ENCODE results near the gene CFC1B. TPM values are rescaled to one million over a fixed set of nuclear protein-coding genes. Genes with fewer than 3 reads are reported as not detected.
"Not testable (repeated sequence)": the region's sequence is repeated elsewhere in the genome, so short reads cannot be mapped to it uniquely, and the experiment has no call there.

CFC1B gene
- total RNA-seq, 2 donors from 2014 or later = not detected

DNA sequence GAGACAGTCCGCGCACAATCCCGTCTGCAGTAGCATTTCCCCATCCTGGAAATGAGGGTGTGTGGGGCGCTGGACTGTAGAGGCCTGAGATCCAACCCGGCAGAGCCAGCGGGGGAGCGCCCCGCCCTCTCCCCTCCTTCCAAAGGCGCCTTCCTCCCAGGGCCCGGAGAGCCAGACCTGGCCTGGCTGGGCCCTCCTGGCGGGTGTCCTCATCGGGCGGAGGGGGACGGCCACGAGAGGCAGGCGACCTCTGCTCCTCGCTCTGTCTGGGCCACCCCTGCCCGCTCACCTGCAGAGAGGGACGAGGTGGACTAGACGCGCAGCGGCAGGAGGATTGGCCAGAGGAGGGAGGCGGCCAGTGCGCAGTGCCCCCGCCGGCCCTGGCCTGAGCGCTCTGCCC is 28.5 kb downstream of the CFC1B start:
- DNase-seq; ATAC-seq; intact Hi-C loops (cut with DNase I): not testable (repeated sequence)

DNA sequence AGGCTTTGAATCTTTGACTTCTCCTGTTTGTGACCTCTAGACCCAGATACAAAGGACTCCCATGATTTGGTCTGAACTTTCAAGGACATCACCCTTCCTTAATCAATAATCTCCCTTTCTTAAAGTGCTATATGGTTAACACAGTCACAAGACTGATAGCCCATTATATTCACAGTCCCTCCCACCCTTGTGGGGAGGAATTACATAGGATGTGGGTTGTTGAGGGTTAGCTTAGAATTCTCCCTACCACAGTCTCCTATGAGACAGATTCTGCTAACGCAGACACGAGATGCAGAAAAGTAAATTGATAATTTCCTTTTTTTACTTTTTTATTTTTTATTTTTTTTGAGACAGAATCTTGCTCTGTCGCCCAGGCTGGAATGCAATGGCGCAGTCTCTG is 33.2 kb downstream of the CFC1B start:
- ATAC-seq; DNase-seq; intact Hi-C loops (cut with DNase I): not testable (repeated sequence)

DNA sequence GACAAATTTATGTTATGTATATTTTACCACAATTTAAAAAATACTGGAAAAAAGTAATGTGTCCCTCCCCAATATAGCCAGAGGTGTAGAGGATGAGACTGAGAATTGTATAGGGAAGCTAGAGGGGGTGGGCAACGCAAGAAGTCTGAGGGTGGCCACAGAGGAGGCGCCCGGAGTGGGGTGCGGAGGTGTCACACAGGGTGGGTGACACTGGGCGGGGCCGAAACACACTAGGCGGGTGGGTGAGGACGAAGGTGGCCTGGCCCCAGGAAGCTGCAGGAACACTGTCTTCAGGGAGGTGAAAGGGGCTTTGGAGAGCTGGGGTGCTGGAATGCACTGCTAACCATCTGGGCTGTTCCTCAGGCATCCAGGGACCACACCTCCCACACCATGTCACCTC is 35.4 kb downstream of the CFC1B start:
- intact Hi-C loops (cut with DNase I); ATAC-seq; DNase-seq: not testable (repeated sequence)

DNA sequence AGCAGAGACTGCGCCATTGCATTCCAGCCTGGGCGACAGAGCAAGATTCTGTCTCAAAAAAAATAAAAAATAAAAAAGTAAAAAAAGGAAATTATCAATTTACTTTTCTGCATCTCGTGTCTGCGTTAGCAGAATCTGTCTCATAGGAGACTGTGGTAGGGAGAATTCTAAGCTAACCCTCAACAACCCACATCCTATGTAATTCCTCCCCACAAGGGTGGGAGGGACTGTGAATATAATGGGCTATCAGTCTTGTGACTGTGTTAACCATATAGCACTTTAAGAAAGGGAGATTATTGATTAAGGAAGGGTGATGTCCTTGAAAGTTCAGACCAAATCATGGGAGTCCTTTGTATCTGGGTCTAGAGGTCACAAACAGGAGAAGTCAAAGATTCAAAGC is 45.1 kb downstream of the CFC1B start:
- ATAC-seq; intact Hi-C loops (cut with DNase I); DNase-seq: not testable (repeated sequence)

DNA sequence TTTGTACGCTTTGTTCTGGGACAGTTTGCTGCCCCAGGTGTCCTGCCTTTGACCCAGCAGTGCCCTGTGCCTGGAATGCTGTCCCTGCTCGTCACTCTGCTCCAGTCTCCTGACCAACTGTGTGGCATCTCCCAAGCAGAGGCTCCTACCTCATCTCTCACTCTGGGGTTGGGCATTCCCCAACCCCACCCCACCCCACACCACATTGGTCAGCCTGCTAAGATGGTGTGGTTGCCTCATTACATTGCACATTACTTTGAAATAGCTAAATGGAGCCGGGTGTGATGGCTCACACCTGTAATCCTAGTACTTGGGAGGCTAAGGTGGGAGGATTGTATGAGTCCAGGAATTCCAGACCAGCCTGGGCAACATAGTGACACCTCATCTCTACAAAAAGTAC is 50.9 kb downstream of the CFC1B start:
- not testable (repeated sequence) for ATAC-seq

DNA sequence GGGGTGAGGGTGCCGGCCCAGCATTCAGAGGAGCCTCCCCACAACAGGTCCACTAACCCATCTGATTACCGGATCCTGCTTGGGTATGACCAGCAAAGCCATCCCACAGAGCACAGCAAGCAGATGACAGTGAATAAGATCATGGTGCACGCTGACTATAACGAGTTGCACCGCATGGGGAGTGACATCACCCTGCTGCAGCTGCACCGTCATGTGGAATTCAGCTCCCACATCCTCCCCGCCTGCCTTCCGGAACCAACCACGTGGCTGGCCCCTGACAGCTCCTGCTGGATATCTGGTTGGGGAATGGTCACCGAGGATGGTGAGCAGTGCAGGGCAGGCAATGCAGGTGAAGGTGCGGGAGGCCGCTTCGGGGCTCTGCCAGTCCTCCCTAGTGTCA is 53.2 kb downstream of the CFC1B start:
- ATAC-seq; intact Hi-C loops (cut with DNase I); DNase-seq: not testable (repeated sequence)

More for the DNA sequence above, 50.9 kb downstream of the CFC1B start:
- intact Hi-C loops (cut with DNase I); DNase-seq: not testable (repeated sequence)

DNA sequence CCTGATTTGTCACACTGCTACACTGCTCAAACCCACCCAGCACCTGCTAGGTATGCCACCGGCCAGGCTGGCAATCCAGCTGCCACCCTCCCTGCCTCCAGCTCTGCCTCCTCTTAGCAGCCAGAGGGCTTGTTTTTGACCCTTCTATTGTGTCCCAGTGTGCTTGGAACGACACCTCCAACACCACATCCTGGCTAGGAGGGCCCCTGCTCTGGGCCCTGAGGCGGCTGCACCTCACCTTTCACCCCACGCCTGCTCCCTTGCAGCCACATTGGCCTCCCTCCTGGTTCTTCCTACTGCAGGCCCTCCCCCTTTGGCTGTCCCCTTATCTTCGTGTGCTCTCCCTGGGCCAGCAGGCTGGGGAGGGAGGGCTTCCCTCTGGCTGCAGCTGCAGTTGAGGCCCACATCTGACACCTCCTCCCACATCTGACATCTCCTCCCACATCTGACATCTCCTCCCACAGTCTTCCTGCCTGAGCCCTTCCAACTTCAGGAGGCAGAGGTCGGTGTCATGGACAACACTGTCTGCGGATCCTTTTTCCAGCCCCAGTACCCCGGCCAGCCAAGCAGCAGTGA is 55.3 kb downstream of the CFC1B start:
- ATAC-seq = peak; percentile 81 to 87
- intact Hi-C loops (cut with DNase I); DNase-seq: not testable (repeated sequence)

DNA sequence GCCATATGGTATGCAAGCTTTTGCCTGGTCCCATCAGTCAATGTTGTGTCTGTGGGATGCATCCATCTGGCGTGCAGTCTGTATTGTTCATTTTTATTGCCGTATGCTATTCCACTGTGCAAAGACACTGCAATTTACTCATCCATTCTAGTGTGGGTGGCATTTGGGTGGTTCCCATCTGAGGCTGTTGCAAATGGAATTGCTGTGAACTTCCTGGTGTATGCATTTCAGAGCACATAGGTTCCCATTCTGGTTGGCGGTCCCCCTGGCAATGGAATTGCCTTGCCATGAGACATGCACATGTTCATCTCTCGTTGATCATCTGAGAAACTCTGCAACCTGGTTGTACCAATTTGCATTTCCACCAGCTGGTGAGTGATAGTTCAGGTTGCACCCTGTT is 56.5 kb downstream of the CFC1B start:
- DNase-seq; intact Hi-C loops (cut with DNase I); ATAC-seq: not testable (repeated sequence)

Other genes with a start within 250 kb of the CFC1B start
- gene IMP4, start 178.3 kb upstream of the CFC1B start, total RNA-seq = 10 to 100 TPM; 55.0 to 79.3 TPM
- 10 to 100 TPM; 24.2 to 28.0 TPM for gene PTPN18, start 165.2 kb upstream of the CFC1B start, total RNA-seq
- not detected for gene POTEI, start 11.9 kb upstream of the CFC1B start, total RNA-seq
- gene CFC1, start 78.4 kb downstream of the CFC1B start, total RNA-seq = under 1 TPM in 1 of 2 donors, not detected in 1; 0.76 TPM
- gene POTEJ, start 90.2 kb downstream of the CFC1B start, total RNA-seq = not detected
- not detected for gene GPR148, start 207.8 kb downstream of the CFC1B start, total RNA-seq
- gene AMER3, start 234.3 kb downstream of the CFC1B start, total RNA-seq = not detected